Stomach (tissue), 4 donors: ENCODE measurements around the gene SLC7A11.

Experiments
- CTCF ChIP-seq, 7 experiments: fragments of 450-650 bp in 4 of 7; fragments of 200-600 bp in 3 of 7; sonication (generic) in 3 of 7; IDR thresholded peaks; one replicate each; pipeline ENCODE4 v1.5.1; 2016 to 2019; ENCODE audit warnings: antibody characterized with exemption in 7 of 7, control low read depth in 2 of 7, mild to moderate bottlenecking in 1 of 7
- POLR2A ChIP-seq, 4 donors: fragments of 450-650 bp; IDR thresholded peaks; one replicate each; pipeline ENCODE4 v1.6.1; 2016; ENCODE audit warnings: antibody characterized with exemption in 4 of 4, control low read depth in 2 of 4, mild to moderate bottlenecking in 1 of 4, moderate library complexity in 1 of 4
- POLR2AphosphoS5 ChIP-seq, 3 donors: sonication (generic); formaldehyde crosslinking; IDR thresholded peaks; one replicate each; pipeline ENCODE4 v1.6.1; 2016; ENCODE audit warnings: antibody characterized with exemption in 3 of 3

GRCh38 chr4:138217567-138217966 is 24.6 kb downstream of the SLC7A11 start:
- TF ChIP-seq POLR2AphosphoS5 (IDR thresholded peaks at IDR 0.05) = no peak
- TF ChIP-seq CTCF (IDR thresholded peaks at IDR 0.05) = no peak
- no peak for TF ChIP-seq POLR2A (IDR thresholded peaks at IDR 0.05)
